Gastrocnemius medialis (tissue), 4 donors: ENCODE data around the gene PRCD. TPM values are rescaled to one million over a fixed set of nuclear protein-coding genes. Genes with fewer than 3 reads are reported as not detected.
"Not testable (repeated sequence)": the region's sequence is repeated elsewhere in the genome, so short reads cannot be mapped to it uniquely, and the experiment has no call there.

Source experiments
- ATAC-seq, 2 donors: fragments of 150-250 bp; one replicate each; pipeline ENCODE4 v1.9.1; 2016
- DNase-seq, 2 donors: peaks; one replicate each; pipeline ENCODE4 v3.0.0-alpha.2; 2019
- H3K27ac ChIP-seq, 4 donors: fragments of 200-600 bp; sonication (generic); 1 replicate in 1 of 4; 2 replicates in 3 of 4; pipeline ENCODE4 v1.5.1; 2016 to 2018; ENCODE audit warnings: mild to moderate bottlenecking in 2 of 4, moderate library complexity in 1 of 4
- H3K27me3 ChIP-seq, 3 donors: fragments of 200-600 bp; sonication (generic) in 2 of 3; 1 replicate in 1 of 3; 2 replicates in 2 of 3; pipeline versions ENCODE4 v1.5.1 to v1.6.0; 2016 to 2019; ENCODE audit warnings: mild to moderate bottlenecking in 1 of 3, moderate library complexity in 1 of 3
- H3K36me3 ChIP-seq, 2 donors: fragments of 200-600 bp; sonication (generic) in 1 of 2; one replicate each; pipeline ENCODE4 v1.5.1; 2017 to 2018
- H3K4me1 ChIP-seq, 2 donors: fragments of 200-600 bp; sonication (generic) in 1 of 2; one replicate each; pipeline ENCODE4 v1.5.1; 2016 to 2017; ENCODE audit warnings: mild to moderate bottlenecking in 2 of 2
- H3K4me3 ChIP-seq, 4 donors: fragments of 200-600 bp; sonication (generic) in 3 of 4; 1 replicate in 1 of 4; 2 replicates in 3 of 4; pipeline ENCODE4 v1.5.1; 2016 to 2019; ENCODE audit warnings: mild to moderate bottlenecking in 2 of 4
- H3K9me3 ChIP-seq, 3 donors: fragments of 200-600 bp; sonication (generic) in 2 of 3; 1 replicate in 1 of 3; 2 replicates in 2 of 3; pipeline ENCODE4 v1.5.1; 2016 to 2019
- POLR2A ChIP-seq, 2 donors: fragments of 450-650 bp; IDR thresholded peaks; one replicate each; pipeline ENCODE4 v1.6.1; 2017; ENCODE audit warnings: antibody characterized with exemption in 2 of 2, mild to moderate bottlenecking in 2 of 2, moderate library complexity in 2 of 2
- in situ Hi-C, 4 donors: fragments of 200-750 bp; cut with MboI; loops; one replicate each; pipeline versions ENCODE4 v1.15.0 to v1.8.0; 2017; ENCODE audit warnings: low sequenced_read_pairs in 4 of 4
- intact Hi-C: fragments of 100-400 bp; cut with DNase I; formaldehyde crosslinking; loops from one replicate; pipeline ENCODE4 v1.15.1; 2023; ENCODE audit warnings: low total_unique reads
- total RNA-seq, 4 donors: library from RNA; depleted of rRNA; stranded (reverse); fragments of >200 nt; gene quantifications; one replicate each; pipeline versions ENCODE4 v1.1.0 to v1.2.3, GENCODE V29; 2016
- TF ChIP-seq, protein P1 (sequence below), 5 experiments: fragments of 450-650 bp in 3 of 5; fragments of 200-600 bp in 2 of 5; sonication (generic) in 2 of 5; IDR thresholded peaks in 4 of 5; conservative IDR thresholded peaks in 1 of 5; 1 replicate in 4 of 5; 2 replicates in 1 of 5; pipeline ENCODE4 v1.5.1; 2016 to 2019; ENCODE audit warnings: antibody characterized with exemption in 5 of 5, mild to moderate bottlenecking in 3 of 5, moderate library complexity in 3 of 5

PRCD gene
- total RNA-seq, 4 donors from 2014 or later: 0.33 to 3.7 (median 1.1) TPM; not detected in 1

DNA sequence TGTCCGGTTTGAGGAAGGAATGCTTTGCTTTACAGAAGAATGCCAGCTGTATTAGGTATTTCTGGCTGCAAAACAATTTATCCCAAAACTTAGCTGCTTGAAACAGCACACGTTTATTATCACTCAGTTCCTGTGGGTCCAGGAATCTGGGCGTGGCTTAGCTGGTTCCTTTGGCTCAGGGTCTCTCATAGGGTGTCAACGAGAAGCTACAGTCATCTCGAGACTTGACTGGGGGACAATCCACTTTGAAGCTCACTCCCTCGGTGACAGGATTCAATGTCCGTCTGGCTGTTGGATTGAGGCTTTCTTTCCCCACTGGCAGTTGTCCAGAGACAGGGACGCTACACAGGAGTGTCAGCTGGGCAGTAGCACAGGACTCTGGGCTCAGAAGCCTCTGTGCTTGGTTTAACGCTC, 29.0 kb upstream of the PRCD start:
- TF ChIP-seq, protein P1, sequence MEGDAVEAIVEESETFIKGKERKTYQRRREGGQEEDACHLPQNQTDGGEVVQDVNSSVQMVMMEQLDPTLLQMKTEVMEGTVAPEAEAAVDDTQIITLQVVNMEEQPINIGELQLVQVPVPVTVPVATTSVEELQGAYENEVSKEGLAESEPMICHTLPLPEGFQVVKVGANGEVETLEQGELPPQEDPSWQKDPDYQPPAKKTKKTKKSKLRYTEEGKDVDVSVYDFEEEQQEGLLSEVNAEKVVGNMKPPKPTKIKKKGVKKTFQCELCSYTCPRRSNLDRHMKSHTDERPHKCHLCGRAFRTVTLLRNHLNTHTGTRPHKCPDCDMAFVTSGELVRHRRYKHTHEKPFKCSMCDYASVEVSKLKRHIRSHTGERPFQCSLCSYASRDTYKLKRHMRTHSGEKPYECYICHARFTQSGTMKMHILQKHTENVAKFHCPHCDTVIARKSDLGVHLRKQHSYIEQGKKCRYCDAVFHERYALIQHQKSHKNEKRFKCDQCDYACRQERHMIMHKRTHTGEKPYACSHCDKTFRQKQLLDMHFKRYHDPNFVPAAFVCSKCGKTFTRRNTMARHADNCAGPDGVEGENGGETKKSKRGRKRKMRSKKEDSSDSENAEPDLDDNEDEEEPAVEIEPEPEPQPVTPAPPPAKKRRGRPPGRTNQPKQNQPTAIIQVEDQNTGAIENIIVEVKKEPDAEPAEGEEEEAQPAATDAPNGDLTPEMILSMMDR (IDR thresholded peaks at IDR 0.05 in 4 of 5, conservative IDR thresholded peaks at IDR 0.05 in 1 of 5): no peak
- no peak for TF ChIP-seq POLR2A (IDR thresholded peaks at IDR 0.05)
- H3K36me3 ChIP-seq: no peaks in the 10 kb centered on the region
- no peak overlapping the region for H3K4me3 ChIP-seq
- H3K9me3 ChIP-seq: no peaks in the 10 kb centered on the region
- in situ Hi-C loops (no loop called here), intact Hi-C loops (no loop called here)
- no peak for DNase-seq
- peak overlapping the region in 1 of 4 donors; percentile 45 for H3K27ac ChIP-seq
- peaks cover 9 to 14% of the 10 kb centered on the region in 2 donors for H3K4me1 ChIP-seq
- ATAC-seq: no peak
- no peaks in the 10 kb centered on the region for H3K27me3 ChIP-seq

DNA sequence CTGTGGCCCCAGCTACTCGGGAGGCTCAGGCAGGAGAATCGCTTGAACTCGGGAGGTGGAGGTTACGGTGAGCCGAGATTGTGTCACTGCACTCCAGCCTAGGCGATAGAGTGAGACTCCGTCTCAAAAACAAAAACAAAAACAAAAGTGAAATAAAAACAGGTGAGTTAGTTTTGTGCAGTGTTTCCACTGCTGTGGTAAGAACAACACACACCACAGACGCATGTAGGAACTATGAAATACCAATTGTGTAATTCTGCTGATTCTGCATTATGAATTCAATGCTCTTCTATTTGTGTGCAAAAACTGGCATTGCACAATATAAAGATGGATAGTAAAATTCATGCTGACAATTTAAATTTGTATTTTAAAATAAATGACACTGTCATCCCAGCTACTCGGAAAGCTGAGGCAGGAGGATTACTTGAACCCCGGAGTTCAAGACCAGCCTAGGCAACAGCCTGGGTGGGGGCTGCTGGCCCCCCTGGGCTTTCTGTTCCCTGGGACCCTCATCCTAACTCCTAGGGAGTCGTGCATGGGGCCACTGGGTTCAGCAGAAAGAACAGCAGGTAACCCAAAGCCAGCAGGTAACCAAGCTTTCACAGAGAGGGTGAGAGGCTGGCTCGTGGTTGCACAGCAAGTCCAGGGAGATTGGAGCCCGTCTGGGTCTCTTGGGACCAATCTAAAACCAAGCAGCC, 28.0 kb upstream of the PRCD start:
- DNase-seq: no peak
- peaks cover 14% of the 10 kb centered on the region in 2 donors for H3K4me1 ChIP-seq
- H3K27ac ChIP-seq: no peak overlapping the region
- no peak overlapping the region for H3K4me3 ChIP-seq
- intact Hi-C loops (no loop called here), in situ Hi-C loops (no loop called here)
- TF ChIP-seq, protein P1 (IDR thresholded peaks at IDR 0.05 in 4 of 5, conservative IDR thresholded peaks at IDR 0.05 in 1 of 5): no peak
- no peak for TF ChIP-seq POLR2A (IDR thresholded peaks at IDR 0.05)
- ATAC-seq: no peak
- no peaks in the 10 kb centered on the region for H3K36me3 ChIP-seq
- H3K27me3 ChIP-seq: no peaks in the 10 kb centered on the region
- H3K9me3 ChIP-seq: no peaks in the 10 kb centered on the region

DNA sequence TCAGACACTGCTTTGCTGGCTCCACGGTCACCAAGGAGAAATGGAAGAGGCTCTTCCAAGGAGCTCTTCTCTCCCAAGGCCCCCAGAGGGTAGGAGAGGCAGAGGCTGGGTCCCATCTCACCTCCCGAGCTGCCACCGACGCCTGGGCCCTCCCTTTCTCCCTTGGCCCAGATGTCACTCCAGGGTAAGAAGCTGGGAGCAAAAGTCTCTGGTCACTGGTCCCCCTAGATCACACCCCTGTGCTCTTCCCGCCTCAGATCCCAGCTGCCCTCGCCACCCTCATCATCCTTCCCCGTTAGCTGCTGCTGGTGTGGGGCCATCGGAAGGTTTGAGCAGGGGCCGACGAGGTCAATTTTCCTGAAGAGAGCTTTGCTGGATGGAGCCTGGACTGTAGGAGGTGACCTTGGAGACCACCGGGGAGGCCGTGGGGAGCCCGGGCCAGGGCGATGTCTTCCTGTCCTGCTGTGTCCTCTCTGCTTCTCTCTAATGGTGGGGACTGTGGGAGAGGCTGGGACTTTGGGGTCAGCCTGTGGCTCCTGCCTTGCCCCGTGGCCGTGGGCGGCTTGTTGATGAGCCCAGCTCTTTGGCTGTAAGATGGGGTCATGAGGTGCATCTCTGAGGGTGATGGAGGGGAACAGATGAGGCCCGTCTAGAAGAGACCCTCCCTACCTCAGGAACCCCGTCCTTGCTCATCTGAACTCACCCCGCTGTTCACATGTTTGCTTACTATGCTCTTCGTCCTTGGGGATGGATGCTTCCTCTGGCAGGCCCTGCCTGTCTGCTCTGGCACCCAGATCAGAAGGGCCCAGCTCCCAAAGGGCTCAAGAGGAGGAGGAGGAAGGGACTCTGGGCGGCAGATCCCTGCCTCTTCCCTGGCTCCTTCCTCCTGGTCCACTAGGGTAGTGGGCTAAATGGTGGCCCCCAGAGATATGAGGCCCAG, 27.2 kb upstream of the PRCD start:
- ATAC-seq: no peak
- Histone ChIP-seq H3K9me3 (no peaks in the 10 kb centered on the region), H3K4me3 (no peak overlapping the region), H3K4me1 (peaks cover 14% of the 10 kb centered on the region in 2 donors), H3K36me3 (no peaks in the 10 kb centered on the region), H3K27me3 (no peaks in the 10 kb centered on the region), H3K27ac (no peak overlapping the region)
- in situ Hi-C loops (no loop called here), intact Hi-C loops (no loop called here)
- no peak for DNase-seq
- no peak for TF ChIP-seq POLR2A (IDR thresholded peaks at IDR 0.05)
- TF ChIP-seq, protein P1 (IDR thresholded peaks at IDR 0.05 in 4 of 5, conservative IDR thresholded peaks at IDR 0.05 in 1 of 5): no peak

DNA sequence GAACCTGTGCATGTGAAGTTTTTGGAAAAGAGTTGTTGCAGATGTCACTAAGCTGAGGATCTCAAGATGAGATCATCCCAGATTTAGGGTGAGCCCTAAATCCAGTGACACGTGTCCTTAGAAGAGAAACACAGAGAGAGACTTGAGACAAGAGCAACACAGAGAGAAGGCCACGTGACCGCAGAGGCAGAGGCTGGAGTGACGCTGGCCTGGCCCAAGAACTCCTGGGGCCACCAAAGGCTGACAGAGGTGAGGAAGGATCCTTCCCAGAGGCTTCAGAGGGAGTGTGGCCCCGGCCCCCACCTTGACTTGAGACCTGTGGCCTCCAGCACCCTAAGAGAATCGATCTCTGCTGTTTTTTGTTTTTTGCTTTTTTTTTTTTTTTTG, 26.5 kb upstream of the PRCD start:
- intact Hi-C loops: no loop called here
- H3K36me3 ChIP-seq: no peaks in the 10 kb centered on the region
- peaks cover 14% of the 10 kb centered on the region in 2 donors for H3K4me1 ChIP-seq
- H3K27me3 ChIP-seq: no peaks in the 10 kb centered on the region
- DNase-seq (no peak), ATAC-seq (no peak)
- no peak overlapping the region for H3K4me3 ChIP-seq
- H3K9me3 ChIP-seq: no peaks in the 10 kb centered on the region
- in situ Hi-C loops: no loop called here
- H3K27ac ChIP-seq: no peak overlapping the region
- TF ChIP-seq, protein P1 (IDR thresholded peaks at IDR 0.05 in 4 of 5, conservative IDR thresholded peaks at IDR 0.05 in 1 of 5): no peak
- TF ChIP-seq POLR2A (IDR thresholded peaks at IDR 0.05): no peak

DNA sequence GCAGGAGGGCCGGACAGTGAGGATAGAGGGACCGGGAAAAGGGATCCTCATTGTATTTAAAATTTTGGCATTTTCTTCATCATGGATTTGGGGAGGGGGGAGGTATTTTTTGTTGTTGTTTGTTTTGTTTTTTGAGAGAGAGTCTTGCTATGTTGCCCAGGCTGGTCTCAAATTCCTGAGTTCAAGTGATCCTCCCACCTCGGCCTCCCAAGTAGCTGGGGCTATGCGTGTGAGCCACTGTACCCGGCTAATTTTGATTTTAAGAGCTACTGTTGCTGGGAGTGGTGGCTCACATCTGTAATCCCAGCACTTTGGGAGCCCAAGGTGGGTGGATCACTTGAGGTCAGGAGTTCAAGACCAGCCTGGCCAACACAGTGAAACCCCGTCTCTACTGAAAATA, 25.5 kb upstream of the PRCD start:
- ATAC-seq, H3K4me3 ChIP-seq, intact Hi-C loops, H3K36me3 ChIP-seq, H3K27me3 ChIP-seq, H3K9me3 ChIP-seq, in situ Hi-C loops, DNase-seq: not testable (repeated sequence)
- peak overlapping the region; percentile 73 to 86 (median 82) for H3K27ac ChIP-seq
- peaks cover 14% of the 10 kb centered on the region in 2 donors for H3K4me1 ChIP-seq
